Ascending aorta (tissue), 2 donors: ENCODE measurements around the gene SERINC2. TPM values are rescaled to one million over a fixed set of nuclear protein-coding genes. Genes with fewer than 3 reads are reported as not detected.
A peak's percentile ranks its signal among the peaks of the same experiment; 100 is the strongest.
"Not testable (repeated sequence)": the region's sequence is repeated elsewhere in the genome, so short reads cannot be mapped to it uniquely, and the experiment has no call there.

Experiments
- DNase-seq, 2 donors: peaks; one replicate each; pipeline ENCODE4 v3.0.0-alpha.2; 2019; ENCODE audit warnings: low spot score in 2 of 2
- H3K27ac ChIP-seq, 2 donors: fragments of 200-600 bp; sonication (generic); one replicate each; pipeline ENCODE4 v1.5.1; 2016 to 2017; ENCODE audit warnings: mild to moderate bottlenecking in 1 of 2
- H3K27me3 ChIP-seq: fragments of 200-600 bp; sonication (generic); one replicate; pipeline ENCODE4 v1.5.1; 2017
- H3K36me3 ChIP-seq, 2 donors: fragments of 200-600 bp; sonication (generic); one replicate each; pipeline ENCODE4 v1.5.1; 2016
- H3K4me1 ChIP-seq, 2 donors: fragments of 200-600 bp; sonication (generic); one replicate each; pipeline ENCODE4 v1.5.1; 2016 to 2017; ENCODE audit warnings: mild to moderate bottlenecking in 1 of 2
- H3K4me3 ChIP-seq, 2 donors: fragments of 200-600 bp; sonication (generic); one replicate each; pipeline ENCODE4 v1.5.1; 2016 to 2017; ENCODE audit warnings: mild to moderate bottlenecking in 1 of 2
- H3K9me3 ChIP-seq, 2 donors: fragments of 200-600 bp; sonication (generic); one replicate each; pipeline ENCODE4 v1.5.1; 2016
- CTCF ChIP-seq, 3 experiments: fragments of 200-600 bp in 2 of 3; fragments of 450-650 bp in 1 of 3; sonication (generic) in 2 of 3; IDR thresholded peaks; one replicate each; pipeline ENCODE4 v1.5.1; 2016 to 2019; ENCODE audit warnings: antibody characterized with exemption in 3 of 3, mild to moderate bottlenecking in 1 of 3, moderate library complexity in 1 of 3
- intact Hi-C: fragments of 100-400 bp; cut with DNase I; formaldehyde crosslinking; loops from one replicate; pipeline ENCODE4 v1.15.1; 2023
- total RNA-seq: library from RNA; depleted of rRNA; stranded (reverse); fragments of >200 nt; gene quantifications from one replicate; pipeline ENCODE4 v1.1.0, GENCODE V29; 2016

The SERINC2 gene
- total RNA-seq, 1 donor from 2014 or later: 10.7 TPM

GRCh38 chr1:31428436-31429221 is 15.6 kb downstream of the SERINC2 start:
- Histone ChIP-seq H3K36me3 (no peaks in the 10 kb centered on the region), H3K27me3 (no peaks in the 10 kb centered on the region), H3K27ac (no peak overlapping the region), H3K4me3 (no peak overlapping the region), H3K4me1 (no peaks in the 10 kb centered on the region), H3K9me3 (no peaks in the 10 kb centered on the region)
- no peak for DNase-seq
- no peak for TF ChIP-seq CTCF (IDR thresholded peaks at IDR 0.05)
- intact Hi-C loops: no loop called here

- no peak for DNase-seq
- Histone ChIP-seq H3K4me1 (no peaks in the 10 kb centered on the region), H3K27ac (no peak overlapping the region), H3K9me3 (no peaks in the 10 kb centered on the region), H3K36me3 (no peaks in the 10 kb centered on the region), H3K4me3 (no peak overlapping the region), H3K27me3 (no peaks in the 10 kb centered on the region)
- TF ChIP-seq CTCF (IDR thresholded peaks at IDR 0.05): no peak
- intact Hi-C loops: no loop called here
Measured at GRCh38 chr1:31429583-31429982, 16.6 kb downstream of the SERINC2 start.

DNA sequence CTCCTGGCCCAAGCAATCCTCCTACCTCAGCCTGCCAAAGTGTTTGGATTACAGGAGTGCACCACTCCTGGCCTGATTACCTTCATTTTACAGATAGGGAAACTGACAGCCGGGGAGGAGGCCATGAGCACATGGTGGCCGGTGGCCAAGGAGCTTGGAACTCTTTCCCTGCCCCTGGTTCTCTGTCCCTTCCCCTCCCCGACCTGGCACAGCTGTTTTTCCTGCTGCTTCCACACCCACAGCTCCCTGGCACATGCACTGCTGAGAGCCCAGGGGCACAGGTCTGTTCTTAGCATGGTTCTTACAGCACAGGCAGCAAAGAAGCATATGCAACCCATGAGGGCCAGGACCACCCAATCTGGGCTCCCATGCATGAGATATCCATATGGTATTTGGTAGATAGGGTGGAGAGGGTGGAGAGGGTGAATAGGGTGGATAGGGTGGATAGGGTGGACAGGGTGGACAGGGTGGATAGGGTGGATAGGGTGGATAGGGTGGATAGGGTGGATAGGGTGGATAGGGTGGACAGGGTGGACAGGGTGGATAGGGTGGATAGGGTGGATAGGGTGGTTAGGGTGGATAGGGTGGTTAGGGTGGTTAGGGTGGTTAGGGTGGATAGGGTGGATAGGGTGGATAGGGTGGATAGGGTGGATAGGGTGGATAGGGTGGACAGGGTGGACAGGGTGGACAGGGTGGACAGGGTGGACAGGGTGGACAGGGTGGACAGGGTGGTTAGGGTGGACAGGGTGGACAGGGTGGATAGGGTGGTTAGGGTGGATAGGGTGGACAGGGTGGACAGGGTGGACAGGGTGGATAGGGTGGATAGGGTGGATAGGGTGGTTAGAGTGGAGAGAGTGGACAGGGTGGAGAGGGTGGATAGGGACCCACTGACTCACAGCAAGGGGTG is 18.6 kb downstream of the SERINC2 start:
- H3K27ac ChIP-seq, H3K4me3 ChIP-seq, H3K9me3 ChIP-seq, H3K27me3 ChIP-seq, intact Hi-C loops, H3K4me1 ChIP-seq, DNase-seq, H3K36me3 ChIP-seq: not testable (repeated sequence)

- intact Hi-C loops: no loop called here
- Histone ChIP-seq H3K9me3 (no peaks in the 10 kb centered on the region), H3K27me3 (no peaks in the 10 kb centered on the region), H3K27ac (no peak overlapping the region), H3K4me3 (no peak overlapping the region), H3K4me1 (no peaks in the 10 kb centered on the region), H3K36me3 (no peaks in the 10 kb centered on the region)
- no peak for TF ChIP-seq CTCF (IDR thresholded peaks at IDR 0.05)
- peak in 1 of 2 donors; percentile 56 for DNase-seq
Measured at GRCh38 chr1:31432592-31433395, 19.8 kb downstream of the SERINC2 start.

DNA sequence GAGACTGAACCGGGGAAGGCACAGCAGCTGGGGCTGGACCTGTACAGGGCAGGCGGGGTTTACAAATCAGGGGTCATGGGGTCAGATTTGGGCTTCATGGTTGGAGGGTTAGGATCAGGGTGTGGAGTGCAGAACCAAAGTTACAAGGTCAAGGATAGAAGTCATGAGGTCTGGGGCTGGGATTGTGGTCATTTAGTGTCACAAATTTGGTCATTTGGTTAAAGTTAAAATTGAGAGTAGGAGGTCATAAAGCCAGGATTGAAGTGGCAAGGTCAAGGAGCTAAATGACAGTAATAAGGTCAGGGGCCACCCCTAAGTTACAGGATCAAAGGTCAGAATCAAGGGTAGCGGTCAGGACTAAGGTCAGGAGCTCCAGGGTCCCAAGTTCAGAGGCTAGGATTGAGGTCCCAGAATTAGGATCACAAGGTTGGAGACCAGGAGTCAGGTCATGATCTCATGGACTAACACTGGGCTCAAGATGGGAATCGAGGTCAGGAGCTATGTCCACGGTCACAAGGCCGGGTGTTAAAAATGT is 20.4 kb downstream of the SERINC2 start:
- no peak for TF ChIP-seq CTCF (IDR thresholded peaks at IDR 0.05)
- no peaks in the 10 kb centered on the region for H3K4me1 ChIP-seq
- H3K27ac ChIP-seq: no peak overlapping the region
- H3K4me3 ChIP-seq: no peak overlapping the region
- H3K36me3 ChIP-seq: no peaks in the 10 kb centered on the region
- no peaks in the 10 kb centered on the region for H3K27me3 ChIP-seq
- H3K9me3 ChIP-seq: no peaks in the 10 kb centered on the region
- intact Hi-C loops: no loop called here
- no peak for DNase-seq
